Fibroblast of lung (primary cell): Measurements from ENCODE around the gene GRP. TPM values are rescaled to one million over a fixed set of nuclear protein-coding genes. Genes with fewer than 3 reads are reported as not detected.

Source experiments
- DNase-seq, 2 donors: peaks; one replicate each; pipeline versions ENCODE4 v3.0.0 to v3.0.0-alpha.2; 2010; ENCODE audit warnings: low read depth in 2 of 2
- H2AFZ ChIP-seq: 2 replicates; pipeline ENCODE4 v1.5.1; 2012; ENCODE audit warnings: low read length, control low read depth, inconsistent platforms
- H3K27ac ChIP-seq: 2 replicates; pipeline ENCODE4 v1.5.1; 2011; ENCODE audit warnings: low read length, control low read depth; ENCODE audit not compliant: insufficient read depth
- H3K27me3 ChIP-seq: 2 replicates; pipeline ENCODE4 v1.5.1; 2011; ENCODE audit warnings: mild to moderate bottlenecking, low read length; ENCODE audit not compliant: control insufficient read depth, insufficient read depth
- H3K36me3 ChIP-seq: 2 replicates; pipeline ENCODE4 v1.5.1; 2011; ENCODE audit warnings: low read length; ENCODE audit not compliant: control insufficient read depth, insufficient read depth
- H3K4me1 ChIP-seq: 2 replicates; pipeline ENCODE4 v1.5.1; 2011; ENCODE audit warnings: low read length; ENCODE audit not compliant: control insufficient read depth, insufficient read depth; ENCODE audit errors: extremely low read depth
- H3K4me2 ChIP-seq: 2 replicates; pipeline ENCODE4 v1.5.1; 2011; ENCODE audit warnings: low read length, control low read depth; ENCODE audit not compliant: insufficient read depth; ENCODE audit errors: extremely low read depth
- H3K4me3 ChIP-seq, 4 experiments: fragments of 200-600 bp in 1 of 4; sonication (generic) in 1 of 4; replicated peaks in 1 of 4; 2 replicates each; pipeline ENCODE4 v1.5.1; 2011 to 2016; ENCODE audit warnings: low read length in 4 of 4, low read depth in 3 of 4, mild to moderate bottlenecking in 3 of 4, control low read depth in 2 of 4, inconsistent platforms in 1 of 4, mixed read lengths in 1 of 4; ENCODE audit not compliant: insufficient read depth in 1 of 4; ENCODE audit errors: control extremely low read depth in 1 of 4
- H3K79me2 ChIP-seq: 2 replicates; pipeline ENCODE4 v1.5.1; 2012; ENCODE audit warnings: mild to moderate bottlenecking, low read length, inconsistent platforms; ENCODE audit not compliant: control insufficient read depth, insufficient read depth
- H3K9ac ChIP-seq: 2 replicates; pipeline ENCODE4 v1.5.1; 2011; ENCODE audit warnings: mild to moderate bottlenecking, low read length, control low read depth; ENCODE audit not compliant: insufficient read depth
- H3K9me3 ChIP-seq: 2 replicates; pipeline ENCODE4 v1.5.1; 2012; ENCODE audit warnings: low read depth, low read length; ENCODE audit not compliant: control insufficient read depth, insufficient read depth
- H4K20me1 ChIP-seq: 2 replicates; pipeline ENCODE4 v1.5.1; 2011; ENCODE audit warnings: low read length; ENCODE audit not compliant: control insufficient read depth, insufficient read depth; ENCODE audit errors: extremely low read depth
- CTCF ChIP-seq, 2 donors: IDR thresholded peaks in 1 of 2; conservative IDR thresholded peaks in 1 of 2; 1 replicate in 1 of 2; 2 replicates in 1 of 2; pipeline ENCODE4 v1.5.1; 2011 to 2012; ENCODE audit warnings: low read length in 2 of 2, control low read depth in 1 of 2, inconsistent platforms in 1 of 2, low read depth in 1 of 2, mild to moderate bottlenecking in 1 of 2
- EZH2 ChIP-seq: IDR thresholded peaks from 2 replicates; pipeline ENCODE4 v1.5.1; 2012; ENCODE audit warnings: low read length, control low read depth, mild to moderate bottlenecking; ENCODE audit errors: missing control alignments
- polyA plus RNA-seq, 2 donors: library from polyadenylated mRNA; depleted of rRNA in 1 of 2; stranded (reverse) in 1 of 2; unstranded in 1 of 2; fragments of >200 nt; gene quantifications; 2 replicates each; pipeline ENCODE4 v1.2.1, GENCODE V29; 2011 to 2012; ENCODE audit warnings: missing spikeins in 1 of 2
- total RNA-seq: library from RNA; depleted of rRNA; stranded (reverse); fragments of >200 nt; gene quantifications from 2 replicates; pipeline ENCODE4 v1.2.1, GENCODE V29; 2014

Gene GRP
- total and polyA plus RNA-seq, 2 donors (not counting 1 experiment from before 2014, with no cell fraction given): not detected

GRCh38 chr18:59231114-59231513, 11.2 kb downstream of the GRP start:
- Histone ChIP-seq H3K79me2 (no peaks in the 10 kb centered on the region), H3K27ac (no peak overlapping the region), H3K4me3 (no peak overlapping the region), H3K4me2 (no peak overlapping the region), H3K9ac (no peak overlapping the region), H4K20me1 (no peaks in the 10 kb centered on the region), H3K4me1 (no peaks in the 10 kb centered on the region), H3K36me3 (no peaks in the 10 kb centered on the region), H2AFZ (no peak overlapping the region), H3K27me3 (peaks cover 5% of the 10 kb centered on the region), H3K9me3 (no peaks in the 10 kb centered on the region)
- DNase-seq: no peak
- TF ChIP-seq EZH2 (no peak), CTCF (conservative IDR thresholded peaks at IDR 0.05 in 1 of 2, IDR thresholded peaks at IDR 0.05 in 1 of 2; ENCODE audit: low read depth in 1 of 2, low read length in 2 of 2) (no peak)

DNA sequence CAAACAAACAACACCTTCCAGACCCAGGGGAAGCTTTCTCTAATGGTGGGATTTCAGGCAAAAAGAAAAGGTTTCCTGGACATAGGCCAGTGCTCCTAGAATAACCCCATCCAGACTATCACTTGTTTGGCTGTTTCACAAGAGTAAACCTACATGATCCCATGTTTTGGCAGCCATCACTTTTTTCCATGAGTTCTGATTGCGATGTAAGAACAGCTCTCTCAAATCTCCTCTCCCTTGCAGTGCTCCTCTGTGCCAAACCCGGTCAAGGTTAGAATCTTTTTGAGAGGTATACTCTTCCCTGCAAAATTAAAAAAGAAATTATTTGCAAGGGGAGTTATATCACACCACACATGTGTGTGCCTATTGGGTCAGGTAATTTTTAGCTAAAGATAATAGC, 11.9 kb downstream of the GRP start:
- Histone ChIP-seq H3K4me3 (no peak overlapping the region), H3K79me2 (no peaks in the 10 kb centered on the region), H3K27ac (no peak overlapping the region), H2AFZ (no peak overlapping the region), H3K9ac (no peak overlapping the region), H3K4me2 (no peak overlapping the region), H3K4me1 (no peaks in the 10 kb centered on the region), H4K20me1 (no peaks in the 10 kb centered on the region), H3K36me3 (no peaks in the 10 kb centered on the region), H3K9me3 (no peaks in the 10 kb centered on the region), H3K27me3 (peaks cover 5% of the 10 kb centered on the region)
- TF ChIP-seq CTCF (conservative IDR thresholded peaks at IDR 0.05 in 1 of 2, IDR thresholded peaks at IDR 0.05 in 1 of 2; ENCODE audit: low read depth in 1 of 2, low read length in 2 of 2) (no peak), EZH2 (no peak)
- no peak for DNase-seq

GRCh38 chr18:59232309-59233016, 12.5 kb downstream of the GRP start:
- H2AFZ ChIP-seq: no peak overlapping the region

More at GRCh38 chr18:59232309-59233016, 12.5 kb downstream of the GRP start:
- Histone ChIP-seq H3K27ac (no peak overlapping the region), H3K9ac (no peak overlapping the region), H3K27me3 (peaks cover 5% of the 10 kb centered on the region), H3K4me3 (no peak overlapping the region), H3K4me1 (no peaks in the 10 kb centered on the region), H3K4me2 (no peak overlapping the region), H3K9me3 (no peaks in the 10 kb centered on the region), H4K20me1 (no peaks in the 10 kb centered on the region), H3K36me3 (no peaks in the 10 kb centered on the region), H3K79me2 (no peaks in the 10 kb centered on the region)
- TF ChIP-seq CTCF (conservative IDR thresholded peaks at IDR 0.05 in 1 of 2, IDR thresholded peaks at IDR 0.05 in 1 of 2; ENCODE audit: low read depth in 1 of 2, low read length in 2 of 2) (no peak), EZH2 (no peak)
- DNase-seq: no peak
